GM21786 (cell line): ENCODE data around the gene PVR.

Experiments
- ATAC-seq: cut with Tn5 transposase; IDR thresholded peaks from one replicate; pipeline ENCODE4 v1.9.1; 2021; ENCODE audit not compliant: unreplicated experiment

PVR gene

GRCh38 chr19:44642377-44642776 is 1.3 kb upstream of the PVR start:
- no peak for ATAC-seq

DNA sequence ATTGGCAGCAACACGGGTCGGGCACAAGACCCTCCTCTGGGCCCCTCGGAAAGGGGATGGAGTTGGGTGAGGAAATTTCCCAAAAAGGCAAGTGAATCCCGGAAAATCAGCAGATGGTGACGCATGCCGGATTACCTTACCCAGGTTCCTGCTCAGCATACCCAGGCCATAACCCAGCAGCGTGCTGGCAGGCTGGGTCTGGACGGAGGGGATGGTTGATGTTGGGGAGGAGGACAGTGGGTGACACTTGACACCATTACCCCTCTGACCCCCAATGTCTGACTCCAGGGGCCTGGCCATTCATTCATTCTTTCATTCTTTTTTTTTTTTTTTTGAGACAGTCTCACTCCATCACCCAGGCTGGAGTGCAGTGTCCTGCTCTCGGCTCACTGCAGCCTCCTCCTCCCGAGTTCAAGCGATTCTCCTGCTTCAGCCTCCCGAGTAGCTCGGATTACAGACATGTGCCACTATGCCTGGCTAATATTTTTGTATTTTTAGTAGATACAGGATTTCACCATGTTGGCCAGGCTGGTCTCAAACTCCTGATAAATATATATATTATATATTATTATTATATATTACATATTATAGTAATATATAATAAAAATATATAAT is 799 bp downstream of the PVR start:
- ATAC-seq = no peak

DNA sequence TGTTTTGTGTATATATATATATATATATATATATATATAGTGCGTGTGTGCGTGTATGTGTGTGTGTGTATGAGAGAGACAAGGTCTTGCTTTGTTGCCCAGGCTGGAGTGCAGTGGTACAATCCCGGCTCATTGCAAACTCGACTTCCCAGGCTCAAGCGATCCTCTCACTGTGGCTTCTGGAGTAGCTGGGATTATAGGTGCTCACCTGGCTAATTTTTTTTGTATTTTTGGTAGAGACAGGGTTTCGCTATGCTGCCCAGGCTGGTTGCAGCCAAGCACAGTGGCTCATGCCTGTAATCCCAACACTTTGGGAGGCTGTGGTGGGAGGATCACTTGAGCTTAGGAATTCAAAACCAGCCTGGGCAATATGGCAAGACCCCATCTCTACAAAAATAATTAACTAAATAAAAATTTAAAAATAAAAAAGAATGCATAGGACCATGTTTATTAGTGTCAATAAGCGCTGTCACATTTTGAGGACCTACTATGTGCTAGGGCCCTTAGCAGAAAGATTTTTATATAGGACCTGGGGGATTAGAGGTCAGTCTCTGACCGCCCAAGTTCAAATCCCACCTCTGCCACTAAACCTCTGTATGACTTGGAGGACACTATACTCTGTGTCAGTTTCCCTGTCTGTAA is 1.8 kb downstream of the PVR start:
- no peak for ATAC-seq

DNA sequence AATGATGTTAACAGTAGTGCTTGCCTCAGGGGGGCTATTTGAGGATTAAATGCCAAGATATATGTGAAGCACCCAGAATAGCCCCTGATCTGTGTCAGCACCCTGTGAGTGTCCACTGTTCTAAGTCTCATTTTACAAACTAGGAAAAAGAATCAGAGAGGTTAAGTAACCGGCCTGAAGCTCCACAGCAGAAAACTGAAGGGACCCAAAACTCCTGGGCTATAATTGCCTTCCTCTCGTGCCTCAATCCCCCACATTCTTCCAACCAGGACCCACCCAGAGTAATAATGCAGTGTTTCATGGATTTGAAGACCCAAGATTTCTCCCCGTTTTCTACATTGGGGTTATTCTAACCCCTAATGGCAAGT is 2.3 kb downstream of the PVR start:
- ATAC-seq = no peak

DNA sequence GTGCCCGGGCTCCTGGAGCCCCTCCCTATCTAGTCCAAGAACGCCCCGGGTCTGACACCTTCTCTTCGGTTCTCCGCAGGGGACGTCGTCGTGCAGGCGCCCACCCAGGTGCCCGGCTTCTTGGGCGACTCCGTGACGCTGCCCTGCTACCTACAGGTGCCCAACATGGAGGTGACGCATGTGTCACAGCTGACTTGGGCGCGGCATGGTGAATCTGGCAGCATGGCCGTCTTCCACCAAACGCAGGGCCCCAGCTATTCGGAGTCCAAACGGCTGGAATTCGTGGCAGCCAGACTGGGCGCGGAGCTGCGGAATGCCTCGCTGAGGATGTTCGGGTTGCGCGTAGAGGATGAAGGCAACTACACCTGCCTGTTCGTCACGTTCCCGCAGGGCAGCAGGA is 3.4 kb downstream of the PVR start:
- no peak for ATAC-seq

DNA sequence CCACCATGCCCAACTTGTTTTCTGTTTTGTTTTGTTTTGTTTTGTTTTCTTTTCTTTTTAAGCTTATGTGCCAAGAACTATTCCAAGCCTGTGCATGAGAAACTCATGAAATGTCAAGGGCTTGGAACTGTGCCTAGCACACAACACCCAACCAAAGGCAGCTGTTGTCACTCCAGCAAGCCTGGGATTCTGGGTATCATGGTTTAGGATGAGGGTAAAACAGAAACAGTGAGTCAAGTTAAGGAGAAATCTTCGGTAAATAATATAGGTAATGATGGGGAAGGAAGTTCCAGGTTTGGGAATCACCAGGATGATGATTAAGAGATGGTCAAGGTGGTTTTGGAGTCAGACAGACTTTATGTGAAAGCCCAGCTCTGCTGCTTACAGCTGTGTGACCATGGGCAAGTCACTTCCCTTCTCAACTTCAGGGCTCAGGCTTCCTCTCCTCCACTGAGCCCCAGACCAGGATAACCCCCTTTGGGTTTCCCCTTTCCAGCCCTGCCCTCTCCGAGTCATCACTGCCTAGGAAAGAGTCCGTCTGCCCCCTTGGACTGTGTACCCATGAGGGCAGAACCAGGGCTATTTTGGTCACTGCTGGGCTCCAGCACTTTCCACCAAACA is 5.0 kb downstream of the PVR start:
- no peak for ATAC-seq

DNA sequence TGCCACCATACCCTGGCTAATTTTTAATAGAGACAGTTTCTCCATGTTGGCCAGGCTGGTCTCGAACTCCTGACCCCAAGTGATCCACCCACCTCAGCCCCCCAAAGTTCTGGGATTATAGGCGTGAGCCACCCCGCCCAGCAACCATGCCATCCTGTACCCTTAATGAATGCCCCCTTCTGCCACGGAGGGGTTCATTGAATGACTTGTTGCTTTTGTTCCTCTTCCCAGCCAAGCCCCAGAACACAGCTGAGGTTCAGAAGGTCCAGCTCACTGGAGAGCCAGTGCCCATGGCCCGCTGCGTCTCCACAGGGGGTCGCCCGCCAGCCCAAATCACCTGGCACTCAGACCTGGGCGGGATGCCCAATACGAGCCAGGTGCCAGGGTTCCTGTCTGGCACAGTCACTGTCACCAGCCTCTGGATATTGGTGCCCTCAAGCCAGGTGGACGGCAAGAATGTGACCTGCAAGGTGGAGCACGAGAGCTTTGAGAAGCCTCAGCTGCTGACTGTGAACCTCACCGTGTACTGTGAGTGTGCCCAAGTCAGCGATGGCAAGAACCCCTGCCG is 6.0 kb downstream of the PVR start:
- no peak for ATAC-seq

DNA sequence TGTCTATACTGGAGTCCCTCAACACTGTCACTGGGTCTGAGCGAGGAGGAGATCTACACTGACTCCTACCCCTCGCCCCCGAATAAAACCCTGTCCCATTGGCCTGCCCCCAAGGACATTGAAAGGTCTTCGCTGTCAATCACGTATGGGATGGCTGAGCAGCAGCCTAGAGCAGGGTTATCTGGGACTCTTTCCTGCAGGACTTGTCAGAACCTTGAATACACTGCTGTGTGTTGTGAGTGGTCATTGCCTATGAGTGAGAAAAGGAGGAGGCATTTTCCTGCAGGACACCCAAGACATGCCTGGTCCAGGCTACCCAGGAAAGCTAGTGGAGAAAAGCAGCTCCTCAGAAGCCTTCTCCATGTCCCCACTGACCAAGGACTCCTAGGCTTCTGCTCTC is 9.6 kb downstream of the PVR start:
- no peak for ATAC-seq

- ATAC-seq = peak; percentile 60
Observed at GRCh38 chr19:44653977-44654774, 10.5 kb downstream of the PVR start.

DNA sequence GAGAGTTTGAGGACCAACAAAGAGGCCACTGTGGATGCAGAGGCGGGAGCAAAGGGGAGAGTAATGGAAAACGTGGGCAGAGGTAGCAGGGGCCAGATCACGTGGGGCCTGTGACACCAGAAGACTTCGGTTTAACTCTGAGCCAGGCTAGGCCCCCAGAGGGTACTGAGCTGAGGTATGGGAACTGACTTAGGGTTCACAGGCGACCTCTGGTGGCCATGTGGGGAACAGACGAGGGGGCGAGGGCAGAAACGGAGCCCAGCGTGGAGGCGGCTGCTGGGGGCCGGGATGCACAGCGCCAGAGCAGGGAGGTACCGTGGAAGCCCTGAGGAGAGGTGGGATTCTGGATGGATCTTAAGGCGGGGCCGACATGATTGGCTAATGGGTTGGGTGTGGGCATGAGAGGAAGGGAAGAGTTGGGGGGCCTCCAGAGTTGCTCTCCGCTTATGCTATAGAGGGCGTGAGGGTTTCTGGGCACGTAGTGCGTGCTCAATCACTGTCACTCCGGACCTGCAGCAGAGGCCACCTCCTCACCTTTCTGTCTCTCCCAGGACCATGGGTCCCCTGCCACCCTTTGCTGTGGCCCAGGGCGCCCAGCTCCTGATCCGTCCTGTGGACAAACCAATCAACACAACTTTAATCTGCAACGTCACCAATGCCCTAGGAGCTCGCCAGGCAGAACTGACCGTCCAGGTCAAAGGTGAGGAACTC is 13.7 kb downstream of the PVR start:
- ATAC-seq = no peak

GRCh38 chr19:44658069-44658733 is 14.5 kb downstream of the PVR start:
- no peak for ATAC-seq

GRCh38 chr19:44660081-44660480 is 16.4 kb downstream of the PVR start:
- ATAC-seq = no peak

- no peak for ATAC-seq
Observed at GRCh38 chr19:44661205-44661604, 17.5 kb downstream of the PVR start.

DNA sequence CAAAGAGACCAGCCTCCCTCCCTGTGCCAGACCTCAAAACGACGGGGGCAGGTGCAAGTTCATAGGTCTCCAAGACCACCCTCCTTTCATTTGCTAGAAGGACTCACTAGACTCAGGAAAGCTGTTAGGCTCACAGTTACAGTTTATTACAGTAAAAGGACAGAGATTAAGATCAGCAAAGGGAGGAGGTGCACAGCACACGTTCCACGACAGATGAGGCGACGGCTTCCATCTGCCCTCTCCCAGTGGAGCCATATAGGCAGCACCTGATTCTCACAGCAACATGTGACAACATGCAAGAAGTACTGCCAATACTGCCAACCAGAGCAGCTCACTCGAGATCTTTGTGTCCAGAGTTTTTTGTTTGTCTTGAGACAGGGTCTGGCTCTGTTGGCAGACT is 18.2 kb downstream of the PVR start:
- no peak for ATAC-seq

- no peak for ATAC-seq
Observed at GRCh38 chr19:44662691-44663385, 19.1 kb downstream of the PVR start.

DNA sequence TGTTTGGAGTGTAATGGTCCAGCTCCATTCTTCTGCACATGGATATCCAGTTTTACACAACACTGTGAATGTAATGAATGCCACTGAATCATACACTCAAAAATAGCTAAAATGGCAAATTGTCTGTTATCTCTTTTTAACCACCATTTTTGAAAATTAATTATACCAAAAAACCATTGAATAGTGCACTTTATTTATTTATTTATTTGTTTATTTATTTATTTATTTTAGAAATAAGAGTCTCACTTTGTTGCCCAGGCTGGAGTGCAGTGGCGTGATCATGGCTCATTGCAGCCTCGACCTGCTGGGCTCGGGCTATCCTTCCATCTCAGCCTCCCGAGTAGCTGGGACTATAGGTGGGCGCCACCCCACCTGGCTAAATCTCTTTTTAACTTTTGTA is 20.3 kb downstream of the PVR start:
- no peak for ATAC-seq

DNA sequence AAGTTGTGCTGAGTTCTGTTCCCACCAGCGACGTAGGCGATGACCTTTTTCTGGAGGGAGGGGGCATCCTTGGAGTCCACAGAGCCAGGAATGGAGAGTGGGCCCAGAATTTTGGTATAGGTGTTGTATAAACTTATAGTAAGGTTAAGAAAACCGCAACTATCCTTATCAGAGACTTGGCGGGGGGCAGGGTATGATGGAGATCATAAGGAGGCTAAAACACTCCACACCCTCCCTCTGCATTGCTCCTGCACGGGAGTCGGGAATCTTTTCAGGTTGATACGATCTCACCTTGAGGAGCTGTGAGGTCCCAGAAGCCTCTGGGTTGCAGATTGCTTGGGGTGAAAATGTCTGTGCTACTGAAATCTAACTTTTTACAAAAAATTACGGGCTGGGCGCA is 21.3 kb downstream of the PVR start:
- ATAC-seq = no peak

GRCh38 chr19:44666852-44667556 is 23.3 kb downstream of the PVR start:
- no peak for ATAC-seq
